Lung (tissue), 12 donors: ENCODE results near the gene BICDL2. TPM values are rescaled to one million over a fixed set of nuclear protein-coding genes. Genes with fewer than 3 reads are reported as not detected.

Experiments
- ATAC-seq: fragments of 200-7000 bp; cut with Tn5 transposase; one replicate; pipeline ENCODE4 v1.9.1; 2020; ENCODE audit warnings: moderate number of reproducible peaks; ENCODE audit not compliant: insufficient read depth, low FRiP score
- DNase-seq, 3 donors: peaks; one replicate each; pipeline ENCODE4 v3.0.0-alpha.2; 2013 to 2017
- H3K27ac ChIP-seq, 2 donors: one replicate each; pipeline ENCODE4 v1.5.1; 2013; ENCODE audit warnings: mild to moderate bottlenecking in 2 of 2, moderate library complexity in 2 of 2, control low read depth in 1 of 2, inconsistent platforms in 1 of 2, low read depth in 1 of 2, low read length in 1 of 2
- H3K27me3 ChIP-seq, 3 donors: one replicate each; pipeline ENCODE4 v1.5.1; 2013; ENCODE audit warnings: low read length in 2 of 3; ENCODE audit not compliant: control insufficient read depth in 3 of 3, insufficient read depth in 3 of 3
- H3K36me3 ChIP-seq, 4 donors: one replicate each; pipeline ENCODE4 v1.5.1; 2013; ENCODE audit warnings: low read length in 4 of 4, mild to moderate bottlenecking in 1 of 4, moderate library complexity in 1 of 4; ENCODE audit not compliant: control insufficient read depth in 4 of 4, insufficient read depth in 4 of 4
- H3K4me1 ChIP-seq, 5 donors: one replicate each; pipeline ENCODE4 v1.5.1; 2013; ENCODE audit warnings: low read length in 5 of 5, mild to moderate bottlenecking in 2 of 5, moderate library complexity in 1 of 5; ENCODE audit not compliant: control insufficient read depth in 5 of 5, insufficient read depth in 5 of 5
- H3K4me3 ChIP-seq: one replicate; pipeline ENCODE4 v1.5.1; 2013; ENCODE audit warnings: mild to moderate bottlenecking, control low read depth, moderate library complexity
- H3K9ac ChIP-seq, 2 donors: one replicate each; pipeline ENCODE4 v1.5.1; 2013; ENCODE audit warnings: low read length in 2 of 2, control low read depth in 1 of 2; ENCODE audit not compliant: insufficient read depth in 1 of 2
- H3K9me3 ChIP-seq, 4 donors: one replicate each; pipeline ENCODE4 v1.5.1; 2013; ENCODE audit warnings: low read length in 3 of 4, mild to moderate bottlenecking in 1 of 4, moderate library complexity in 1 of 4; ENCODE audit not compliant: control insufficient read depth in 4 of 4, insufficient read depth in 3 of 4
- CTCF ChIP-seq: IDR thresholded peaks from 2 replicates; pipeline ENCODE4 v1.5.1; 2012; ENCODE audit warnings: mild to moderate bottlenecking; ENCODE audit errors: control extremely low read depth, extremely low read depth
- WGBS, 2 donors: extraction: QIAGEN DNeasy Blood & Tissue Kit; methylation state at CpG; one replicate each; pipeline ENCODE4 v1.1.7; 2013; 5-methylcytosine and 5-hydroxymethylcytosine counted together
- polyA plus RNA-seq, 2 donors: library from polyadenylated mRNA; stranded (reverse); fragments of 200-250 nt; gene quantifications; one replicate each; pipeline ENCODE4 v1.2.1, GENCODE V29; 2013
- total RNA-seq, 2 donors: library from RNA; depleted of rRNA in 1 of 2; stranded (reverse); fragments of >200 nt in 1 of 2; gene quantifications; one replicate each; pipeline ENCODE4 v1.2.1, GENCODE V29; 2014 to 2021
- donor health status: control.
- donor health status: control.
- donor health status: Bipolar disorder and iron deficiency.
- donor health status: healthy.
- donor health status: DM: yes; HTN: yes; CAD: no.

The BICDL2 gene
- total and polyA plus RNA-seq, 4 donors: 12.7 to 24.4 (median 16.5) TPM

- Histone ChIP-seq H3K9ac (no peak overlapping the region), H3K4me3 (no peak overlapping the region), H3K27me3 (peaks cover 0 to 30% (median 28%) of the 10 kb centered on the region in 3 donors), H3K36me3 (no peaks in the 10 kb centered on the region), H3K4me1 (peaks cover 0 to 47% (median 5%) of the 10 kb centered on the region in 5 donors), H3K9me3 (peaks cover 0 to 2% (median 0%) of the 10 kb centered on the region in 4 donors), H3K27ac (no peak overlapping the region)
- DNase-seq (no peak), ATAC-seq (no peak)
- WGBS, 2 donors: 61 to 76% methylated on average over 27 of the region's 27 CpGs
- no peak for TF ChIP-seq CTCF
Observed at GRCh38 chr16:3013491-3013951, 23.2 kb downstream of the BICDL2 start.

- Histone ChIP-seq H3K9me3 (peaks cover 0 to 2% (median 0%) of the 10 kb centered on the region in 4 donors), H3K27me3 (peaks cover 0 to 32% (median 26%) of the 10 kb centered on the region in 3 donors), H3K4me3 (no peak within 1 kb of the TSS), H3K9ac (peak within 1 kb of the TSS in 1 of 2 donors; percentile 19), H3K36me3 (no peaks in the 10 kb centered on the region), H3K4me1 (peaks cover 0 to 49% (median 4%) of the 10 kb centered on the region in 5 donors), H3K27ac (no peak within 1 kb of the TSS)
- TF ChIP-seq CTCF: no peak
- 40 to 57% methylated on average over 27 of the region's 27 CpGs for WGBS, 2 donors
- ATAC-seq (peak; percentile 44), DNase-seq (peak in 2 of 3 donors; percentile 64 to 74)
Observed at GRCh38 chr16:3012828-3013420, 23.8 kb downstream of the BICDL2 start, which contains the start of gene CLDN9. TSS of gene CLDN9 (plus strand) at chr16:3012923. CDS start at chr16:3013363, 440 bp downstream.

GRCh38 chr16:3012246-3012645, 24.5 kb downstream of the BICDL2 start:
- TF ChIP-seq CTCF: no peak
- peaks cover 0 to 50% (median 4%) of the 10 kb centered on the region in 5 donors for H3K4me1 ChIP-seq
- no peaks in the 10 kb centered on the region for H3K36me3 ChIP-seq
- peaks cover 0 to 2% (median 0%) of the 10 kb centered on the region in 4 donors for H3K9me3 ChIP-seq
- peaks cover 0 to 35% (median 25%) of the 10 kb centered on the region in 3 donors for H3K27me3 ChIP-seq
- DNase-seq (peak; percentile 57 to 79 (median 75)), ATAC-seq (no peak)
- H3K4me3 ChIP-seq: no peak overlapping the region
- no peak overlapping the region for H3K27ac ChIP-seq
- H3K9ac ChIP-seq: no peak overlapping the region
- WGBS, 2 donors: 25 to 27% methylated on average over 19 of the region's 19 CpGs
